Measurements from ENCODE around the gene AP3M1.
"Not testable (repeated sequence)": the region's sequence is repeated elsewhere in the genome, so short reads cannot be mapped to it uniquely, and the experiment has no call there.

Gene AP3M1

GRCh38 chr10:74140553-74140952 lies 10.1 kb downstream of the AP3M1 start:
- no peak overlapping the region for H3K18ac ChIP-seq (ENCODE audit: low read depth in 1 of 2, low read length in 2 of 2)

GRCh38 chr10:74139981-74140380 lies 10.6 kb downstream of the AP3M1 start:
- no peak overlapping the region for H2AK5ac ChIP-seq (ENCODE audit: low read length, severe bottlenecking)
- H3K9me3 ChIP-seq (ENCODE audit: control insufficient read depth, low read length) = no peaks in the 10 kb centered on the region
- H2BK12ac ChIP-seq (ENCODE audit: low read length in 2 of 2) = no peak overlapping the region
- H3K4me2 ChIP-seq (ENCODE audit: low read length, poor library complexity, severe bottlenecking) = no peak overlapping the region
- no peak overlapping the region for H2BK15ac ChIP-seq (ENCODE audit: low read depth, poor library complexity, severe bottlenecking)
- H2AFZ ChIP-seq (ENCODE audit: low read depth, low read length) = no peak overlapping the region
- no peak overlapping the region for H2BK120ac ChIP-seq (ENCODE audit: low read depth, low read length)
- H3K4me1 ChIP-seq (ENCODE audit: control insufficient read depth, insufficient read depth, low read depth, low read length) = peaks cover 2% of the 10 kb centered on the region
- H3K27me3 ChIP-seq (ENCODE audit: control insufficient read depth in 1 of 2, insufficient read depth in 1 of 2, low read length in 2 of 2) = no peaks in the 10 kb centered on the region
- no peak overlapping the region for H3K14ac ChIP-seq (ENCODE audit: low read length in 2 of 2)
- peaks cover 12 to 43% of the 10 kb centered on the region in 2 experiments for H3K36me3 ChIP-seq (ENCODE audit: control insufficient read depth in 1 of 2, insufficient read depth in 2 of 2, low read depth in 1 of 2, low read length in 2 of 2)
- no peak overlapping the region for H3K23ac ChIP-seq (ENCODE audit: low read length in 2 of 2)
- 97% methylated on average over 18 of the region's 18 CpGs for WGBS
- H4K91ac ChIP-seq (ENCODE audit: low read length) = no peak overlapping the region
- H3K4ac ChIP-seq (ENCODE audit: low read depth in 1 of 2, low read length in 2 of 2) = no peak overlapping the region
- no peak overlapping the region for H3K27ac ChIP-seq (ENCODE audit: low read length, poor library complexity, severe bottlenecking)
- H2BK5ac ChIP-seq (ENCODE audit: low read depth, low read length, poor library complexity, severe bottlenecking) = no peak overlapping the region
- DNase-seq = no peak
- no peak overlapping the region for H4K8ac ChIP-seq (ENCODE audit: low read length)
- no peak overlapping the region for H3K18ac ChIP-seq (ENCODE audit: low read depth in 1 of 2, low read length in 2 of 2)
- H3K79me1 ChIP-seq (replicated peaks; ENCODE audit: low read length, poor library complexity, severe bottlenecking) = peaks cover 18% of the 10 kb centered on the region
- no peak overlapping the region for H3K4me3 ChIP-seq (ENCODE audit: insufficient read depth in 1 of 2, low read depth in 1 of 2, low read length in 2 of 2)
- no peak overlapping the region for H3K9ac ChIP-seq (ENCODE audit: low read length)

More at GRCh38 chr10:74140553-74140952, 10.1 kb downstream of the AP3M1 start:
- Histone ChIP-seq H4K91ac (ENCODE audit: low read length) (no peak overlapping the region), H3K4me2 (ENCODE audit: low read length, poor library complexity, severe bottlenecking) (no peak overlapping the region), H3K9me3 (ENCODE audit: control insufficient read depth, low read length) (no peaks in the 10 kb centered on the region), H2BK5ac (ENCODE audit: low read depth, low read length, poor library complexity, severe bottlenecking) (no peak overlapping the region), H3K9ac (ENCODE audit: low read length) (no peak overlapping the region), H3K36me3 (ENCODE audit: control insufficient read depth in 1 of 2, insufficient read depth in 2 of 2, low read depth in 1 of 2, low read length in 2 of 2) (peaks cover 12 to 38% of the 10 kb centered on the region in 2 experiments), H3K4me3 (ENCODE audit: insufficient read depth in 1 of 2, low read depth in 1 of 2, low read length in 2 of 2) (no peak overlapping the region), H2BK15ac (ENCODE audit: low read depth, poor library complexity, severe bottlenecking) (no peak overlapping the region), H2AFZ (ENCODE audit: low read depth, low read length) (no peak overlapping the region), H3K4me1 (ENCODE audit: control insufficient read depth, insufficient read depth, low read depth, low read length) (peaks cover 2% of the 10 kb centered on the region), H4K8ac (ENCODE audit: low read length) (no peak overlapping the region), H2BK120ac (ENCODE audit: low read depth, low read length) (no peak overlapping the region), H2AK5ac (ENCODE audit: low read length, severe bottlenecking) (no peak overlapping the region), H3K23ac (ENCODE audit: low read length in 2 of 2) (no peak overlapping the region), H3K79me1 (replicated peaks; ENCODE audit: low read length, poor library complexity, severe bottlenecking) (peaks cover 18% of the 10 kb centered on the region), H3K27me3 (ENCODE audit: control insufficient read depth in 1 of 2, insufficient read depth in 1 of 2, low read length in 2 of 2) (no peaks in the 10 kb centered on the region), H3K4ac (ENCODE audit: low read depth in 1 of 2, low read length in 2 of 2) (no peak overlapping the region), H3K27ac (ENCODE audit: low read length, poor library complexity, severe bottlenecking) (no peak overlapping the region), H3K14ac (ENCODE audit: low read length in 2 of 2) (no peak overlapping the region), H2BK12ac (ENCODE audit: low read length in 2 of 2) (no peak overlapping the region)
- DNase-seq = no peak
- WGBS = 100% methylated on average over 2 of the region's 2 CpGs

GRCh38 chr10:74138596-74138995 lies 12.0 kb downstream of the AP3M1 start:
- H2BK15ac ChIP-seq (ENCODE audit: low read depth, poor library complexity, severe bottlenecking); H3K23ac ChIP-seq (ENCODE audit: low read length in 2 of 2); H3K9ac ChIP-seq (ENCODE audit: low read length); H3K4me1 ChIP-seq (ENCODE audit: control insufficient read depth, insufficient read depth, low read depth, low read length); H2BK5ac ChIP-seq (ENCODE audit: low read depth, low read length, poor library complexity, severe bottlenecking); H4K8ac ChIP-seq (ENCODE audit: low read length); H3K4me3 ChIP-seq (ENCODE audit: insufficient read depth in 1 of 2, low read depth in 1 of 2, low read length in 2 of 2); H2BK120ac ChIP-seq (ENCODE audit: low read depth, low read length); H4K91ac ChIP-seq (ENCODE audit: low read length); H2BK12ac ChIP-seq (ENCODE audit: low read length in 2 of 2); H3K27me3 ChIP-seq (ENCODE audit: control insufficient read depth in 1 of 2, insufficient read depth in 1 of 2, low read length in 2 of 2); H3K9me3 ChIP-seq (ENCODE audit: control insufficient read depth, low read length); H3K18ac ChIP-seq (ENCODE audit: low read depth in 1 of 2, low read length in 2 of 2); H3K27ac ChIP-seq (ENCODE audit: low read length, poor library complexity, severe bottlenecking); H3K14ac ChIP-seq (ENCODE audit: low read length in 2 of 2); DNase-seq; H2AK5ac ChIP-seq (ENCODE audit: low read length, severe bottlenecking); H3K4me2 ChIP-seq (ENCODE audit: low read length, poor library complexity, severe bottlenecking); H2AFZ ChIP-seq (ENCODE audit: low read depth, low read length); H3K4ac ChIP-seq (ENCODE audit: low read depth in 1 of 2, low read length in 2 of 2): not testable (repeated sequence)
- WGBS = 98% methylated on average over 4 of the region's 5 CpGs
- Histone ChIP-seq H3K36me3 (ENCODE audit: control insufficient read depth in 1 of 2, insufficient read depth in 2 of 2, low read depth in 1 of 2, low read length in 2 of 2) (peaks cover 14 to 57% of the 10 kb centered on the region in 2 experiments), H3K79me1 (replicated peaks; ENCODE audit: low read length, poor library complexity, severe bottlenecking) (peaks cover 17% of the 10 kb centered on the region)

GRCh38 chr10:74137992-74138391 lies 12.6 kb downstream of the AP3M1 start:
- no peak overlapping the region for H3K14ac ChIP-seq (ENCODE audit: low read length in 2 of 2)
- H3K79me1 ChIP-seq (replicated peaks; ENCODE audit: low read length, poor library complexity, severe bottlenecking) = peaks cover 14% of the 10 kb centered on the region
- no peak overlapping the region for H2AFZ ChIP-seq (ENCODE audit: low read depth, low read length)
- H3K27ac ChIP-seq (ENCODE audit: low read length, poor library complexity, severe bottlenecking) = no peak overlapping the region
- no peaks in the 10 kb centered on the region for H3K27me3 ChIP-seq (ENCODE audit: control insufficient read depth in 1 of 2, insufficient read depth in 1 of 2, low read length in 2 of 2)
- no peak overlapping the region for H4K91ac ChIP-seq (ENCODE audit: low read length)
- H3K4me1 ChIP-seq (ENCODE audit: control insufficient read depth, insufficient read depth, low read depth, low read length) = no peaks in the 10 kb centered on the region
- no peak overlapping the region for H3K4me2 ChIP-seq (ENCODE audit: low read length, poor library complexity, severe bottlenecking)
- 86% methylated on average over 3 of the region's 5 CpGs for WGBS
- no peak overlapping the region for H2AK5ac ChIP-seq (ENCODE audit: low read length, severe bottlenecking)
- H2BK12ac ChIP-seq (ENCODE audit: low read length in 2 of 2) = no peak overlapping the region
- H3K23ac ChIP-seq (ENCODE audit: low read length in 2 of 2) = no peak overlapping the region
- H3K9ac ChIP-seq (ENCODE audit: low read length) = no peak overlapping the region
- no peak overlapping the region for H3K4ac ChIP-seq (ENCODE audit: low read depth in 1 of 2, low read length in 2 of 2)
- peaks cover 19 to 62% of the 10 kb centered on the region in 2 experiments for H3K36me3 ChIP-seq (ENCODE audit: control insufficient read depth in 1 of 2, insufficient read depth in 2 of 2, low read depth in 1 of 2, low read length in 2 of 2)
- H2BK5ac ChIP-seq (ENCODE audit: low read depth, low read length, poor library complexity, severe bottlenecking) = no peak overlapping the region
- no peak overlapping the region for H2BK15ac ChIP-seq (ENCODE audit: low read depth, poor library complexity, severe bottlenecking)
- H4K8ac ChIP-seq (ENCODE audit: low read length) = no peak overlapping the region
- no peak overlapping the region for H3K18ac ChIP-seq (ENCODE audit: low read depth in 1 of 2, low read length in 2 of 2)
- H3K9me3 ChIP-seq (ENCODE audit: control insufficient read depth, low read length) = no peaks in the 10 kb centered on the region
- H2BK120ac ChIP-seq (ENCODE audit: low read depth, low read length) = no peak overlapping the region
- DNase-seq = no peak
- H3K4me3 ChIP-seq (ENCODE audit: insufficient read depth in 1 of 2, low read depth in 1 of 2, low read length in 2 of 2) = no peak overlapping the region

Data from mesenchymal stem cell (in vitro differentiated cells and primary cell).